ENCODE data around the gene ASTN2.

Gene ASTN2

GRCh38 chr9:116985596-116985995 lies 429.3 kb downstream of the ASTN2 start:
- no peak for DNase-seq (ENCODE audit: insufficient read length, low spot score)
- no peak for FAIRE-seq
- no peak for TF ChIP-seq CTCF (IDR thresholded peaks at IDR 0.05; ENCODE audit: insufficient read depth, missing control alignments)

- FAIRE-seq (no peak), DNase-seq (ENCODE audit: insufficient read length, low spot score) (no peak)
- TF ChIP-seq CTCF (IDR thresholded peaks at IDR 0.05; ENCODE audit: insufficient read depth, missing control alignments) = no peak
Observed at GRCh38 chr9:116984111-116984510, 430.7 kb downstream of the ASTN2 start.

GRCh38 chr9:116980582-116981120 lies 434.2 kb downstream of the ASTN2 start:
- FAIRE-seq (no peak), DNase-seq (ENCODE audit: insufficient read length, low spot score) (no peak)
- no peak for TF ChIP-seq CTCF (IDR thresholded peaks at IDR 0.05; ENCODE audit: insufficient read depth, missing control alignments)

- TF ChIP-seq CTCF (IDR thresholded peaks at IDR 0.05; ENCODE audit: insufficient read depth, missing control alignments) = no peak
- FAIRE-seq = no peak
- DNase-seq (ENCODE audit: insufficient read length, low spot score) = no peak
Observed at GRCh38 chr9:116979456-116979855, 435.4 kb downstream of the ASTN2 start.

- FAIRE-seq (no peak), DNase-seq (ENCODE audit: insufficient read length, low spot score) (no peak)
- no peak for TF ChIP-seq CTCF (IDR thresholded peaks at IDR 0.05; ENCODE audit: insufficient read depth, missing control alignments)
Observed at GRCh38 chr9:116978155-116978554, 436.7 kb downstream of the ASTN2 start.

GRCh38 chr9:116975126-116975525 lies 439.7 kb downstream of the ASTN2 start:
- no peak for DNase-seq (ENCODE audit: insufficient read length, low spot score)
- TF ChIP-seq CTCF (IDR thresholded peaks at IDR 0.05; ENCODE audit: insufficient read depth, missing control alignments) = no peak
- no peak for FAIRE-seq

GRCh38 chr9:116966199-116966598 lies 448.7 kb downstream of the ASTN2 start:
- TF ChIP-seq CTCF (IDR thresholded peaks at IDR 0.05; ENCODE audit: insufficient read depth, missing control alignments) = no peak
- FAIRE-seq = no peak
- DNase-seq (ENCODE audit: insufficient read length, low spot score) = no peak
